Stomach smooth muscle (tissue), 2 donors: ENCODE data around the gene DAP3.
A peak's percentile ranks its signal among the peaks of the same experiment; 100 is the strongest.
"Not testable (repeated sequence)": the region's sequence is repeated elsewhere in the genome, so short reads cannot be mapped to it uniquely, and the experiment has no call there.

Experiments
- H3K27ac ChIP-seq: one replicate; pipeline ENCODE4 v1.7.0; 2013; ENCODE audit warnings: mild to moderate bottlenecking, low read length, inconsistent platforms
- H3K27me3 ChIP-seq, 2 donors: one replicate each; pipeline ENCODE4 v1.7.0; 2013; ENCODE audit warnings: low read length in 2 of 2; ENCODE audit not compliant: insufficient read depth in 2 of 2, control insufficient read depth in 1 of 2
- H3K36me3 ChIP-seq, 2 donors: one replicate each; pipeline ENCODE4 v1.7.0; 2013; ENCODE audit warnings: low read length in 2 of 2; ENCODE audit not compliant: control insufficient read depth in 2 of 2, insufficient read depth in 2 of 2
- H3K4me1 ChIP-seq: one replicate; pipeline ENCODE4 v1.7.0; 2013; ENCODE audit warnings: low read length; ENCODE audit not compliant: control insufficient read depth, insufficient read depth
- H3K4me3 ChIP-seq, 2 donors: one replicate each; pipeline ENCODE4 v1.7.0; 2013; ENCODE audit warnings: low read length in 2 of 2
- H3K9ac ChIP-seq, 2 donors: one replicate each; pipeline ENCODE4 v1.7.0; 2013; ENCODE audit warnings: low read length in 2 of 2, mild to moderate bottlenecking in 1 of 2
- H3K9me3 ChIP-seq, 2 donors: one replicate each; pipeline ENCODE4 v1.7.0; 2013; ENCODE audit warnings: low read length in 2 of 2; ENCODE audit not compliant: control insufficient read depth in 2 of 2
- donor health status: healthy.
- donor health status: Pancreatic carcinoma.

DAP3 gene

GRCh38 chr1:155689081-155689607 lies at the start of gene DAP3:
DAP3 (plus strand) TSS chr1:155689091; CDS start chr1:155709780, 20,689 bp downstream.
- Histone ChIP-seq H3K9ac (peak within 1 kb of the TSS; percentile 96), H3K4me1 (peaks cover 12% of the 10 kb centered on the region), H3K4me3 (peak within 1 kb of the TSS; percentile 94 to 95), H3K27ac (peak within 1 kb of the TSS; percentile 94)
- not testable (repeated sequence) for H3K9me3 ChIP-seq, H3K36me3 ChIP-seq, H3K27me3 ChIP-seq

DNA sequence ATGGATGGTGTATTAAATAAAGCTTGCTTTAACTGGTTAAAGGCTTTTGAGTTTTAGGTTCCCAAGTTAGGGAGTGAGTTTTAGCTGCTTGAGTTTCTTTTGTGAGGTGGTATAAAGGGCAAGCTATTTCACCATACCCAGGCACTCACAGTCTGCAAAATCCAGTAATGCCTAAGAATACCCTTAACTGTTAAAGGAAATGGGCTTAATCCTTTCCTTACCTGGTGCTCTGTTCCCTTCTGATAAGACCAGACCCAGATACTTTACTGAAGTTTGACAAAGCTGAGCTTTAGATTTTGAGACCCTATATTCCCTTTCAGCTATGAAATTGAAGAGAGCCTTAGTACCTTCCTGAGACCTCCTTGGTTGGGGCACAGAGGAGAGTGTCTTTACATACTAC lies 48.5 kb upstream of the DAP3 start:
- H3K27ac ChIP-seq, result no peak overlapping the region
- no peaks in the 10 kb centered on the region for H3K36me3 ChIP-seq
- no peaks in the 10 kb centered on the region for H3K27me3 ChIP-seq
- H3K9ac ChIP-seq, result no peak overlapping the region
- peaks cover 8% of the 10 kb centered on the region for H3K4me1 ChIP-seq
- H3K9me3 ChIP-seq, result peaks cover 0 to 5% of the 10 kb centered on the region in 2 donors
- H3K4me3 ChIP-seq, result no peak overlapping the region

DNA sequence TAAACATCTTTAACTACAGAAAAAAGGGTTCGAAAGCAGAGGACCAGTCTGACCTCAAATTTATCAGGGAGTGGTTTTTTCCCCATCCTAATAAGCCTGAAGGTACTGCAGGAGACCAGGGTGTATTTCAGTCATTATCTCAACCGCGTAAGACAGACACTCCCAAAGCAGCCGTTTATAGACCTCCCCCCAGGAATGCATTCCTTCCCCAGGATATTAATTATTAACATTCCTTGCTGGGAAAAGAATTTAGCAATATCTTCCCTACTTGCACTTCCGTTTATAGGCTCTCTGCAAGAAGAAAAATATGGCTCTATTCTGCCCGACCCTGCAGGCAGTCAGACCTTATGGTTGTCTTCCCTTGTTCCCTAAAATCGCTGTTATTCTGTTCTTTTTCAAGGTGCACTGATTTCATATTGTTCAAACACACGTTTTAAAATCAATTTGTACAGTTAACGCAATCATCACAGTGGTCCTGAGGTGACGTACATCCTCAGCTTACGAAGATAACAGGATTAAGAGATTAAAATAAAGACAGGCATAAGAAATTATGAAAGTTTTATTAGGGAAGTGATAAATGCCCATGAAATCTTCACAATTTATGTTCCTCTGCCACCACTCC lies 46.2 kb upstream of the DAP3 start:
- peaks cover 13% of the 10 kb centered on the region for H3K4me1 ChIP-seq
- H3K9ac ChIP-seq, H3K27me3 ChIP-seq, H3K4me3 ChIP-seq, H3K36me3 ChIP-seq, H3K27ac ChIP-seq, H3K9me3 ChIP-seq: not testable (repeated sequence)

DNA sequence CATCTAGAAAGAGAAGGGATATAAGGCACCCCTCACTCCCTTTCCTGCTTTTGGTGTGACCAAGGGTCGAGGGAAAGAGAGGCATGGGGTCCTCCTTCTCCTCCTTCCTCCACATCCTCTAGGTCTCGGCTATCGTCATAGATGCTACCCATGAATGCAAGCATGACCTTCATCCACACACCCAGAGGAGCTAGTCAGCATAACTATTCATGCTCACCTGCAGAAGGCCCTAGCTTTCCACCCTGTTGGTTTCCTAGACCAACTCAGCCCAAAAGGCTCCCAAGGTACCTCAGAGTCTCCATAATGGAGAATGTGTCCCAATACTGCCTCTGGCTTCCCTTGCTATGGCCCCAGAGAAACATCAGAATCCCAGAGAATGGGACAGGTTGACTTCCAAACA lies 45.7 kb upstream of the DAP3 start:
- no peaks in the 10 kb centered on the region for H3K27me3 ChIP-seq
- peaks cover 13% of the 10 kb centered on the region for H3K4me1 ChIP-seq
- no peak overlapping the region for H3K4me3 ChIP-seq
- peaks cover 0 to 5% of the 10 kb centered on the region in 2 donors for H3K9me3 ChIP-seq
- no peaks in the 10 kb centered on the region for H3K36me3 ChIP-seq
- no peak overlapping the region for H3K27ac ChIP-seq
- H3K9ac ChIP-seq, result no peak overlapping the region

DNA sequence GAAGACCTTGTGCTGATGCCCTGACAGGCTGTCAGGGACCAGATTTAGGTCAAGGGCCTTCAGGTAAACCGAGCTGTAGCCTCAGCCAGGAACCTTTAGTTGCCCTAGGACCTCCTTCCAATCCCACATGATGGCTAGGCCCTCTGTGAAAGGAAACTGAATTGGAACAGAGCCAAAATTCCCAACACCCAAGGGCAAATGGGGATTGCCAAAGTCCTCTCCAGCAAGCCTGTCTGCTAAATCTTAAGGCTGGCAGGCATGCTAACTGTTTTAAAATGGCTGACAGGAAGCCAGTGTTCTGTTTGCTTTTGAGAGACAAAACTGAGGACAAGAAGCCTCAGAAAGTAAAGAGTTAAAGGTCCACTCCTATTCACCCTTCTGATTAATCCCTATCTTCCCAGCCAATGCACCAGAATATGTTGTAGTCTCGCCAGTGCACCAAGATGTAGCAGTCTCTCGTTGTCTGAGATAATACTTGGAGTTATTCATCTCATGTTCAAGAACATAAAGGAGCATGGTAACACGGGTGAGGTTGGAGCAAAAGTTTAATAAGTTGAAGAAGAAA lies 43.8 kb upstream of the DAP3 start:
- peak overlapping the region in 1 of 2 donors; percentile 29 for H3K4me3 ChIP-seq
- H3K9me3 ChIP-seq, result peaks cover 0 to 5% of the 10 kb centered on the region in 2 donors

GRCh38 chr1:155645648-155646047 lies 43.2 kb upstream of the DAP3 start:
- peaks cover 0 to 5% of the 10 kb centered on the region in 2 donors for H3K9me3 ChIP-seq
- peaks cover 13% of the 10 kb centered on the region for H3K4me1 ChIP-seq
- H3K36me3 ChIP-seq, result no peaks in the 10 kb centered on the region
- H3K27me3 ChIP-seq, result no peaks in the 10 kb centered on the region
- no peak overlapping the region for H3K4me3 ChIP-seq
- H3K9ac ChIP-seq, result no peak overlapping the region
- H3K27ac ChIP-seq, result peak overlapping the region; percentile 71

More for the DNA sequence above, 43.8 kb upstream of the DAP3 start:
- Histone ChIP-seq H3K9ac (no peak overlapping the region), H3K4me1 (peaks cover 13% of the 10 kb centered on the region), H3K27ac (peak overlapping the region; percentile 71), H3K27me3 (no peaks in the 10 kb centered on the region), H3K36me3 (no peaks in the 10 kb centered on the region)

DNA sequence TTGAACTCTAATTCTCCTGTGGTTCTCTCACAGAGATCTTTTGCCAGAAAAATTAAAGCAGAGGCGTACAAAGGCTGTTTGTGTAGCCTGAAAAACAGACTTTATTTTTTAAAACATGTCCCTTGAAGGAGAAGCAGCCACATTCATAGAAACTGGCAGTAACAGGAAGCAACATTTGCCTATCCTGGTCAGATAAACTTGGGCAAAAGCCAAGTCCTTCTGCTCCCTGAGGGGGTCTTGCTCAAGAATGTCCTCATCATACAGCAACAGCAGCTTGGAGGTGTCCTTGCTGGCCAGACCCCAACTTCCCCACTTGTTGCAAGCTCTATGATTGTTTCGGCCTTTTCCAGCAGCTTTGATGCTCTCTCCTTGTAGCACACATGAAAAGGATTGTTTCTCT lies 42.6 kb upstream of the DAP3 start:
- Histone ChIP-seq H3K27ac (peak overlapping the region; percentile 71), H3K9me3 (peaks cover 0 to 5% of the 10 kb centered on the region in 2 donors), H3K9ac (no peak overlapping the region), H3K27me3 (no peaks in the 10 kb centered on the region), H3K4me1 (peaks cover 13% of the 10 kb centered on the region), H3K36me3 (no peaks in the 10 kb centered on the region), H3K4me3 (no peak overlapping the region)

DNA sequence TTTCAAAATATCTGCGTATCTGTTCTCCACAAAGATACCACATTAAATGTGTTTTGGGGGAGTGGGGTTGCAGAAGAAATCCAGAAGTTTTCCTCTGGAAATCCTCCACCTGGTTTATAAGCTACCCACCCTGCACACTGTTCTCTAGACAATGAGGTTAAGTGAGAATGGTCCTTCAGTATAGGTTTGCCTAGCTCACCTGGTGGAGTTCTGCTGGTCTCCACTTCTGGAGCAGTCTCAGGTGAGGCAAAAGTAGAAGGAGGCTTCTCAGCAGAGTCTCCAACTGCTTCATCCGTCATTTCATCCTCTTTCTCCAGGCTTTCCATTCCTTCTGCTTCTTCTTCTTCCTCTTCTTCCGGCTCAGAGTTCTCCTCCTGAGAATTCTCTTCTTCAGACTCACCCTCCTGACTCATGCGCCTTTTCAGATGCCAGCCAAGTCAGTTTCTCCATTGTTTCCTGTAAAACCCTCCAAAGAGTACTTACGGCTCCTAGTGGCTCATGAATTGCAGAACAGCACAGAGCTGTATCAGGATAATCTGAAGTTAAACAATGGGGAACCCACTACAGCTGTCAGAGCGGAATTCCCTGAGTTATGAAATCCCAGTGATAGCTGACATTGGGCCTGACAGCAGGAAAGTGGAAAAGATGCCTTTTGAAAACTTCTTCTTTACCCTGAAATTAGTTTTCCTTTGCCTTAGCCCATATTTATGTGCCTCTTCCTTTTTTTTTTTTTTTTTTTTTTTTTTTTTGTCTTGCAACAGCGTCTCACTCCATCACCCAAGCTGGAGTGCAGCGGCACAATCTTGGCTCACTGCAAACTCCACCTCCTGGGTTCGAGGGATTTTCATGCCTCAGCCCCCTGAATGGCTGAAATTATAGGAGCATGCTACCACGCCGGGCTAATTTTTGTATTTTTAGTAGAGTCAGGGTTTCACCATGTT lies 40.4 kb upstream of the DAP3 start:
- Histone ChIP-seq H3K36me3 (no peaks in the 10 kb centered on the region), H3K4me1 (peaks cover 13% of the 10 kb centered on the region), H3K27me3 (no peaks in the 10 kb centered on the region), H3K9ac (no peak overlapping the region), H3K27ac (no peak overlapping the region), H3K4me3 (peak overlapping the region in 1 of 2 donors; percentile 49), H3K9me3 (no peaks in the 10 kb centered on the region)

DNA sequence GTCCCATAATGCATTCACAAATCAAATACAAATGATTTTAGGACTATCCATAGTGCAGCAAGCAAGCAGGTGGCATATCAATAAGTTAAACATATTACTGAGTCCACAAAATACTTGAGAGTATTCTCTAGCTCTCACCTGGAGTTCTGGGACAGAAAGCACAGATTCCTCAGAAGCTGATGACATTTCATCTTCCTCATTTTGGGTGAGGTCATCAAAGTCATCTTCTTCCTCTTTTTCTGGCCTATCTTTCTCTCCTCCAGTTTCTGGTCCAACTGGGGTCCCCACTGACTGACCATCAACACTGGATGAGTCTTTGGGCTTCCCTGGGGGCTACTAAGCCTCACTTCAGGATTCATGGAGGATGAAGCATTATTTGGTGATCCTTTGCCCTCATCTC lies 39.2 kb upstream of the DAP3 start:
- Histone ChIP-seq H3K36me3 (no peaks in the 10 kb centered on the region), H3K27ac (no peak overlapping the region), H3K4me3 (no peak overlapping the region), H3K9ac (no peak overlapping the region), H3K4me1 (peaks cover 12% of the 10 kb centered on the region), H3K9me3 (no peaks in the 10 kb centered on the region), H3K27me3 (no peaks in the 10 kb centered on the region)

GRCh38 chr1:155650231-155650757 lies 38.6 kb upstream of the DAP3 start:
- no peak overlapping the region for H3K27ac ChIP-seq
- no peaks in the 10 kb centered on the region for H3K9me3 ChIP-seq

More at GRCh38 chr1:155650231-155650757, 38.6 kb upstream of the DAP3 start:
- no peaks in the 10 kb centered on the region for H3K27me3 ChIP-seq
- no peak overlapping the region for H3K9ac ChIP-seq
- no peaks in the 10 kb centered on the region for H3K36me3 ChIP-seq
- H3K4me1 ChIP-seq, result peaks cover 6% of the 10 kb centered on the region
- H3K4me3 ChIP-seq, result no peak overlapping the region
